Glomerular endothelial cell (primary cell): Measurements from ENCODE around the gene CCL24. TPM values are rescaled to one million over a fixed set of nuclear protein-coding genes. Genes with fewer than 3 reads are reported as not detected.
"Not testable (repeated sequence)": the region's sequence is repeated elsewhere in the genome, so short reads cannot be mapped to it uniquely, and the experiment has no call there.

Experiments
- DNase-seq: peaks from one replicate; pipeline ENCODE4 v3.0.0-alpha.2; 2011; ENCODE audit warnings: low read depth, low spot score; ENCODE audit errors: extremely low read depth
- total RNA-seq: library from RNA; depleted of rRNA; stranded (reverse); fragments of >200 nt; gene quantifications from 2 replicates; pipeline ENCODE4 v1.2.3, GENCODE V29; 2015

Gene CCL24
- total RNA-seq, 1 donor from 2014 or later: not detected

DNA sequence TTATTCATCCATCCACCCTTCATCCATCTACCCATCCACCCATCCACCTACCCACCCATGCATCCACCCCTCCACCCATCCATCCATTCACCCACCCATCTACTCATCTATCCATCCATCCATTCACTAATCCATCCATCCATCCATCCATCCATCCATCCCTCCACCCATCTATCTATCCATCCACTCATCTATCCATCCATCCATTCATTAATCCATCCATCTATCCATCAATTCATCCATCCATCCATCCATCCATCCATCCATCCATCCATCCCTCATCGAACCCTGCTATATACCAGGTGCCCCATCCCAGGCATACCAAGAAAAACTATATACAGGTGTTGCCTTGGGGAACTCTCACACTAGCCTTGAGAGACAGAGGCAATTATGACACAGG lies 7.1 kb upstream of the CCL24 start:
- no peak for DNase-seq

DNA sequence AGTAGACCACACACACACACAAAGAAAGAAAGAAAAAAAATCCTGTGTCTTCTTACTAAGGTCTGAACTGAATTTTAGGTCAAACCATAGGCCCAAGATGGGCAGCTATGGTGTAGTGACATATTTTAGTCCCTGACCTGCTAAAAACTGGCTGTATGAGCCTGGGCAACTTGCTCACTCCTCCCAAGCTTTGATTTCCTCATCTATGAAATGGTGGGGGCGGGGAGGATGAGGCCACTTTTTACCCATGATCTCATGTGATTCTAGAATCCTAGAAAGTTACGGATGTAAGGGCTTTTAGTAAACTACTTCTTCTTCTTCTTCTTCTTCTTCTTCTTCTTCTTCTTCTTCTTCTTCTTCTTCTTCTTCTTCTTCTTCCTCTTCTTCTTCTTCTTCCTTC lies 6.1 kb upstream of the CCL24 start:
- DNase-seq: no peak

DNA sequence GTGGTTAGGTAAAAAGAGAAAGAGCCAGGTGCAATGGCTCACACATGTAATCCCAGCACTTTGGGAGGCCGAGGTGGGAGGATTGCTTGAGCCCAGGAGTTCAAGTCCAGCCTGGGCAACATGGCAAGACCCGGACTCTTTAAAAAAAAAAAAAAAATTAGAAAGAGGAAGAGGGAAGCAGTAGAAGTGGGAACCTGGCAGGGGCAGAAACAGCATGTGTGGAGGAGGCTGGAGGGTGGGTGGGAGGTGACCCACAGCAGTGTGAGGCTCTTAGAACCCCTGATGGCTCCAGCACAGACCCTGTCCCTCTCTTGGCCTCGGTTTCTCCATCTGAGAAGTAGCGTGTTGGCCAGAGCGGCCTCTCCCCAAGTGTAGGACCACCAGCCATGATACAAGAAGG lies 4.9 kb upstream of the CCL24 start:
- no peak for DNase-seq

DNA sequence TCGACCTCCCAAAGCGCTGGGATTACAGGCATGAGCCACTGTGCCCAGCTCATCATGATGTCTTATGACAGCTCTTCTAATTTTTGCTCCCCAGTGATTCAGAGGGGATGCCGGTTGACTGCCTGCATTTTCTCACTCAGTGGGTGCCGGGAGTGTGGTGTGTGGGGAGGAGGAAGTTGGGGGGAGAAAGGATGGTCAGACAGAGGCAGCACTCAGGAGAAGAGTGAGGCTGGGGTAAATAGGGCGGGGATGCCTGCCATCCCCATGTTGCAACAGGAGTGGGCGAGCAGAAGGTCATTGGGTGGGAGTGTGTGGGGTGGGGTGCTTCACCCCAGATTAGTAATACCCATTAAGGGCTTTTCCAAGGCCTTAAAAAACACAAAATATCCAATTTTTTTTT lies 3.5 kb upstream of the CCL24 start:
- no peak for DNase-seq

DNA sequence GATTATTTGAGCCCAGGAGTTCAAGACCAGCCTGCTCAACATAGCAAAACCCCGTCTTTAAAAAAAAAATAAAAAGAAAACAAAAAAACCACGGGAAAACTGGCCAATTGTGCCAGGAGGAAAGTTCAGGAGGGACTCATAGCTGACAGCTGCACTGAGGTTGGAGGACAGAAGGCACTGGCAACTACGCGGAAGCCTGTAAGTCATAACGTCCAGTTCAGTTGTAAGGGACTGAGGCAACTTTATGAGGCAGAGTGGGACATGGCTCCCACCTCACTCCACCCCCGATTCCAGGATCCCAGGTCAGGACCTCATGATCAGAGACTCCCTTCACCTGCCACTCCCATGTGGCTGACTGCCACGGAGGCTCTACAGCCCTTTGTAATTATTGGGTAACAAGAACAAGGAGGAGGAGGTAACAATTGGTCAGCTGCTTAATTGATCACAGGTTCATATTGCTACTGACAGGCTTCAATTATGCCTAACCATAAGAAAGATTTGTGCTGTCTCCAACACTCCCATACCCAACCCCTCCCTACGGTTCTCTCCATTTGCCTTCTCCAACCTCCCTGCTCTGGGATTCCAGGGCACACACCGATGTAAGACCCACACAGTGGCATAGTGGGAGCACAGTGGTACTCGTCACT lies 1.9 kb upstream of the CCL24 start:
- DNase-seq: no peak

DNA sequence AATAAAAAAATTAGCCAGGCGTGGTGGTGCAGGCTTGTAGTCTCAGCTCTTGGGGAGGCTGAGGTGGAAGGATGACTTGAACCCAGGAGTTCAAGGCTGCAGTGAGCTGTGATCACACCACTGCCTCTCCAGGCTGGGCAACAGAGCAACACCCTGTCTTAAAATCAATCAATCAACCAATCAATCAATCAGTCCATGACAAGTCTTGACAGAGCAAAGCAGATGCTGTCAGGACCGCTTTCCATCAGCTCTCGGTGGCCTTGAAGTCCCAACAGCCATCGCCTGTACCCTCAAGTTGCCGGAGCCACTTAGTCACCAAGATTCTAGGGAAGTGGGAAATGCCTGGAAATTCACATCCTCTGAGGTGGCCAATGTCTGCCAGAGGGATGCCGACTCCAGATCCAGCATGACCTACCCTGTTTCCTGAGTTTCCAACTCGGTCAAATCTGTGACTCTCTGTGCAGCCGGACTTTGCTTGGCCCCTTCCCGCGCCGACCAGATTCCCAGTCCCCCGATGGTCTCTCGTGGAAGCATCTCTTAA lies 871 bp upstream of the CCL24 start:
- peak; percentile 14 for DNase-seq

DNA sequence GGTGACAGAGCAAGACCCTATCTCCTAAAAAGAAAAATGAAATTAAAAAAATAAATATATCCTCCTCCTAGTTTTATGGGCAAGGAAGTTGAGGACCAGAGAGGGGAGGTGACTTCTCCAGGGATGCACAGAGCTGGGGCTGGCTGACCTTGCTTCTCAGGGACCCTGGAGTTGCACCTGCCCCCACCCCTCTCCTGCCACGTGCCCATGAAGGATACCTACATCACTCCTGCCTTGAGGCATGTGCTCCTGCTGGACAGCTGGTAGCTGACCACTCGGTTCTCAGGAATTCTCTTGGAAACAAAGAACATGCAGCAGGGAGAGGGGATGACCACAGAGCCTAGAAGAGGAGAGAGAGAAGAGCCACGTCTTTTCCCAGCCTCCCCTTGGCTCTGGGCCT lies 522 bp downstream of the CCL24 start:
- DNase-seq: no peak

DNA sequence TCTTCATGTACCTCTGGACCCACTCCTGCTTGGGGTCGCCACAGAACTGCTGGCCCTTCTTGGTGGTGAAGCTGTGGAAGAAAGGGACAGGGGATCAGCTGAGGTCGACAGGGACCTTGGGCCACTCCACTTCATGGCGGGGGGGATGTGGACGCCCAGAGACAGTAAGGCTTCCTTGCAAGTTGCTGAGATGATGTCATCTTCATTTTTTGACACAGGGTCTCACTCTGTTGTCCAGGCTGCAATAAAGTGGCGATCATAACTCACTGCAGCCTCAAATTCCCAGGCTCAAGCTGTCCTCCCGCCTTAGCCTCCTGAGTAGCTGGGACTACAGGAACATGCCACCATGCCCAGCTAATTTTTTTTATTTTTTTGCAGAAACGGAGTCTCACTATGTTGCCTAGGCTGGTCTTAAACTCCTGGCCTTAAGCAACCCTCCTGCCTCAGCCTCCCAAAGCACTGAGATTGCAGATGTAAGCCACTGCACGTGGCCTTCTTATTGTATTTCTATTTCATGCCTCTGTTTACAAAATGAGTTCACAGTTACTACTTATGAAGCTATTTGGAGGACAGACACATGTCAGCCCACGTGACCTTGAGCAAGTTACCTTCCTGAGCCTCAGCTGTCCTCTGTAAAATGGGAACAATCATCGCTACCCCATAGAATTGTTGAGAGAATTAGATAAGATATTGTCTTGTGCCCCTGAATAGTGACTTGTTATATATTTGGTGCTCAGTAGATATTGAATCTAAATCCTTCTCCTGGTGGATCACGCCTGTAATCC lies 1.5 kb downstream of the CCL24 start:
- DNase-seq: no peak

DNA sequence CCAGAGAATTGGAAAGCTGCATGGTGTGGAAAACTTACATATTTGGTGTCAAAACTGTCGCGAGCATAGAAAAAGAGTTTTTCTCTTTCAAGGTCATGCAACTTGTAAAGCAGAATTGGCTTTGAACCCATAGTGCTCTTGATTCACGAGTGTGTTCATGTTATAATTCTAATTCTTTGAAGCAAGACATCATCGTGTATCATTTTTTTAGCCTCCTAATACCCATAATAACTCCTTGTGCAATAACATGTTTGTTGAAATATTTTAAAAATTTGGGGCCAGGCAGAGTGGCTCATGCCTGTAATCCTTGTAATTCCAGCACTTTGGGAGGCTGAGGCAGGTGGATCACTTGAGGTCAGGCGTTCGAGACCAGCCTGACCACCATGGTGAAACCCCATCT lies 4.2 kb downstream of the CCL24 start:
- no peak for DNase-seq

DNA sequence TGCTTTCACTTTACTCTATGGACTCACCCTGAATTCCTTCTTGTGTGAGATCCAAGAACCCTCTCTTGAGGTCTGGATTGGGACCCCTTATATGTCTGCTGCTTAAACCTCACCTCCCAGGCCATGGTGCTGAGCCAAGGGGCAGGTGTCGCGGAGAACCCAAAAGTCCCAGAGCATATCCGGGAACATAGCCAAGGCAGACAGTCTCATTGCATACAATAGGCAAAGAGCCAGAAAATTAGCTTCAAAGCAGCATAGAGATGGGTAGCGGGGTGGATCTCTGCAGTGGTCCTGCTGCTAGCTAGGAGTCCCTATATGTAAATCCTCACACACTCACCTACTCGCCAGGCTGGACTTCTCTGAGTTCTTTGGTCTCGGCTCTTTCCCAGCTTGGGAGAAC lies 5.5 kb downstream of the CCL24 start:
- DNase-seq: no peak

DNA sequence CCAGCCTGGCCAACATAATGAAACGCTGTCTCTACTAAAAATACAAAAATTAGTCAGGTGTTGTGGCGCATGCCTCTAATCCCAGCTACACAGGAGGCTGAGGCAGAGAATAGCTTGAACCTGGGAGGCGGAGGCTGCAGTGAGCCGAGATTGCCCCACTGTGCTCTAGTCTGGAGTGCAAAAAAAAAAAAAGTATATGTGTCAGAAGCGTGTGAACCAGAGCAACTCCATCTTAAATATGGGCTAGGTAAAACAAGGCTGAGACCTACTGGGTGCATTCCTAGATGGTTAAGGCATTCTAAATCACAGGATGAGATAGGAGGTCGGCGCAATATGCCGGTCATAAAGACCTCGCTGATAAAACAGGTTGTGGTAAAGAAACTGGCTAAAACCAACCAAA lies 6.2 kb downstream of the CCL24 start:
- DNase-seq: no peak

DNA sequence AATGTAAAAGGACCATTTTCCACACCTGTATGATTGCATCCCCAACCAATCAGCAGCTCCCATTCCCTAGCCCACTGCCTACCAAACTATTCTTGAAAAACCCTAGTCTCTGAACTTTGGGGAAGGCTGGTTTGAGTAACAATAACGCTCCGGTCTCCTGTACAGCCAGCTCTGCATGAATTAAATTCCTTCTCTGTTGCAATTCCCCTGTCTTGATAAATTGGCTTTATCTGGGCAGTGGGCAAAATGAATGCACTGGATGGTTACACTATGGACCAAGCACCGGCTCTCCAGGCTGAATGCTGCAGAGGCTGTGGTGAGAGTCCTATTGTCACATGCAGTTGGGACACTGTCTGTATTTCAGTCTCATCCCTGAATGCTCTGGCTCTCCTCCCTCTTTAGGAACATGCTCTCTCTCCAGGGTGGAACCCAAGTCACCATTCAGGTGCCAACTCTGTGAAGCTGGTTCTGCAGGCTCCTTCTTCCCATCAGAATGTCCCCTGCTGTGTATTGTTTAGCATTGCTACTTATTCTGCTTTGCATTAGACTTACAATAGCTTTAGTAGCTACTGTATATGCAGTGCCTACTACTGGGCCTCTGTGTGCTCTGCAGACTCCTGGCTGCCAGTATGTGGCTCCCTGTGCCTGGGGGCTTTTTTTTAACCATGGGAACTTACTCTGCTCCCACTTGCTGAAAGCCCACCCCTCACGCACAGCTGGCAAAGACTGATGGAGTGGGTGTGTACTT lies 6.9 kb downstream of the CCL24 start:
- DNase-seq: no peak

DNA sequence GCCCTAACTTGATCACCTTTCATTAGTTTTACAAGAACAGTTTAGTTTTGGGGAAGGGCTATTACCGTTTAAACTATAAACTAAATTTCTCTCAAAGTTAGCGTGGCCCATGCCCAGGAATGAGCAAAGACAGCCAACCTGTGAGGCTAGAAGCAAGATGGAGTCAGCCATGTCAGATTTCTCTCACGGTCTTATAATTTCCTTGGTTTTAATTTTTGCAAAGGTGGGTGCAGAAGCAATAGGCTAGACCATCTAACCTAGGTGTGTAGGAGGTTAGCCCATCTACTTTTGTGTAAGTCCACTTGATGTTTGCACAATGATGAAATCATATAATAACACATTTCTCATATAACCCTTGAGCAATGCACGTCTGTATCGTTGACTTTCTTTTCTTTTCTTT lies 8.9 kb downstream of the CCL24 start:
- DNase-seq: no peak

DNA sequence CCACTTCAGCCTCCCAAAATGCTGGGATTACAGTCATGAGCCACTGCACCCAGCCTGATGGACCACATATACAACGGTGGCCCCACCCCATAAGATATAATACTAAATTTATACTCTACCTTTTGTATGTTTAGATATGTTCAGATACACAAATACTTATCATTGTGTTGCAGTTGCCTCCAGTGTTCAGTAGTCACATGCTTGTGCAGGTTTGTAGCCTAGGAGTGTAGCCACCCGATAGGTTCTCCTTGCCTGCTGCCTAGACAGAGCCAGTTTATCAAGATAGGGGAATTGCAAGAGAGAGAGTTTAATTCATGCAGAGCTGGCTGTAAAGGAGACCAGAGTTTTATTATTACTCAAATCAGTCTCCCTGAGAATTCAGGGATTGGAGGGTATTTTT lies 9.6 kb downstream of the CCL24 start:
- DNase-seq: no peak

DNA sequence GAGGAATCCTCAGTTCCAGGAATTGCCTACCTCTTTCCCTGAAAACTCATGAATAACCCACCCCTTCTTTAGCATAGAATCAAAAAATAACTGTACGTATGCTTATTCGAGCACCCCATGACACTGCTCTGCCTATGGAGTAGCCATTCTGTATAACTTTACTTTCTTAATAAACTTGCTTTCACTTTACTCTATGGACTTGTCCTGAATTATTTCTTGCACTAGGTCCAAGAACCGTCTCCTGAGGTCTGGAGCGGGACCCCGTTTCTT lies 11.1 kb downstream of the CCL24 start:
- DNase-seq: no peak

DNA sequence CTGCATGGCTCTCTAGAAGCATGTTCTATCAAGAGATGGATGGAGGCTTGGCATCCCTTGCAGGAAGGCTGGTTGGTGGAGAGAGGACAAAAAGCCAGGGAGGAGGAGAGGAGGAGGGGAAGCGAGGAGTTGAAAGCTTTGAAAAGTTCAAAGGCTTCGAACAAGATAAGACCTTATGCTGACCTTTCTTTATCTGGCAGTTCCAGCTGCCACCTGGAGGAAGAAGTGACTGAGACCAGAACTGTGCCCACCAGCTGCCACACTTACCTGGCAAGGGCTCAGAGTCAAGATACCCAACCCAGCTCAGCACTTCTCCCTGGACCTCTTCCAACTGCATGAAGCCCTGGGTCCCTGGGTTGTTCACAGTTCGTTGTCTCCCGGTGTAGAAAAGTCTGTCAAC lies 14.8 kb downstream of the CCL24 start:
- no peak for DNase-seq

DNA sequence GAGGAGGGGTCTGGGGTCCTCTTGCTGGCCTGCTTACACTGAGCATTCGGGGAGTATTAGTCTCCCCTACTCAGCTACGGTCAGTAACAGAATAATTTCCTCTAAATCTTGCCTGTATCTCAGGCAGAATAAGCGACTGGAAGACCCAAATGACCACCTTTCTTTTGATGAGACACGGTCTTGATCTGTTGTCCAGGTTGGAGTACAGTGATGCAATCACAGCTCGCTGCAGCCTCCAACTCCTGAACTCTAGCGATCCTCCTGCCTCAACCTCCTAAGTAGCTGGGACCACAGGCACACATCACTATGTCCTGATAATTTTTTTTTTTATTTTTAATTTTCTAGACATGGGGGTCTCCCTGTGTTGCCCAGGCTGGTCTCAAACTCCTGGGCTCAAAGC lies 17.2 kb downstream of the CCL24 start:
- DNase-seq: no peak

DNA sequence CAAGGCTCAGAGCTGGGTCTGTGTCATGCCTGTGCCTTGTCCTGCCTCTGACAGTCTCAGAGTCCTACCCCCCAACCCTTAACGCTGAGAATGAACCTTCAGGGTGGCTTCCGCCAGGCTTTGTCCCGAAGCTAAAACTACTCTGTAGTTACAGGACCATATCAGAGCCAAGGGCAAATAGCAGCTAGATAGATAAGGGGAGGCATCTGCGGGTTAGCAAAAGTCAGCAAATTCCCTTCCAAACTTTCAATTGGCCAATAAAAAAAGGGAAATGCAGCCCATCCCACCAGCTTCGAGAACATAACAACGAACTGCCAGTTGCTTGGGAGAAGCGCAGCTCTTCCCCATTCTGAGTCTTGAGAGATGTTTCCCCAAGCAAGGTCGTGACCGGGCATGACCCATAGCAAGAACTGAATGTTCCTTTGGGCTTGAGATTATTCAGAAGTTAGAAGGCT lies 17.7 kb downstream of the CCL24 start:
- DNase-seq: no peak

DNA sequence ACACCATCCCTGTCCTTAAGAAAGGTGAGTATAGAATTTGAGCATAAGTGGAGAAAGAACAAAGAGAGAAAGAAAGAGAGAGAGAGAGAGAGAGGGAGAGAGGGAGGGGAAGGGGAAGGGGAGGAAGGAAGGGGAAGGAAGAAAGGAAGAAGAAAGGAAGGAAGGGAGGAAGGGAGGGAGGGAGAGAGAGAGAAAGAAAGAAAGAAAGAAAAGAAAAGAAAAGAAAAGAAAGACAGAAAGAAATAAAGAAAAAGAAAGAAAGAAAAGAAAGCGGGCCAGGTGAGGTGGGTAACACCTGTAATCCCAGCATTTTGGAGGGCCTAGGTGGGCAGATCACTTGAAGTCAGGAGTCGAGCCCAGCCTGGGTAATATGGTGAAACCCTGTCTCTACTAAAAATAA lies 19.9 kb downstream of the CCL24 start:
- DNase-seq: no peak

DNA sequence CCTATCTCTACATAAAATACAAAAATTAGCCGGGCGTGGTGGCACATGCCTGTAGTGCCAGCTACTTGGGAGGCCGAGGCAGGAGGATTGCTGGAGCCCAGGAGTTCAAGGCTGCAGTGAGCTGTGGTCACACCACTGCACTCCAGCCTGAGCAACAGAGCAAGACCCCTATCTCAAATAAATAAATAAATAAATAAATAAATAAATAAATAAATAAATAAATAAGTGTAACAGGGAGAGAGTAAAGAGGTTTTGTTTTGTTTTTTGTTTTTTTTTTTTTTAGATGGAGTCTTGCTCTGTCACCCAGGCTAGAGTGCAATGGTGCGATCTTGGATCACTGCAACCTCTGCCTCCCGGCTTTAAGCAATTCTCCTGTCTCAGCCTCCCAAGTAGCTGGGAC lies 21.0 kb downstream of the CCL24 start:
- not testable (repeated sequence) for DNase-seq

DNA sequence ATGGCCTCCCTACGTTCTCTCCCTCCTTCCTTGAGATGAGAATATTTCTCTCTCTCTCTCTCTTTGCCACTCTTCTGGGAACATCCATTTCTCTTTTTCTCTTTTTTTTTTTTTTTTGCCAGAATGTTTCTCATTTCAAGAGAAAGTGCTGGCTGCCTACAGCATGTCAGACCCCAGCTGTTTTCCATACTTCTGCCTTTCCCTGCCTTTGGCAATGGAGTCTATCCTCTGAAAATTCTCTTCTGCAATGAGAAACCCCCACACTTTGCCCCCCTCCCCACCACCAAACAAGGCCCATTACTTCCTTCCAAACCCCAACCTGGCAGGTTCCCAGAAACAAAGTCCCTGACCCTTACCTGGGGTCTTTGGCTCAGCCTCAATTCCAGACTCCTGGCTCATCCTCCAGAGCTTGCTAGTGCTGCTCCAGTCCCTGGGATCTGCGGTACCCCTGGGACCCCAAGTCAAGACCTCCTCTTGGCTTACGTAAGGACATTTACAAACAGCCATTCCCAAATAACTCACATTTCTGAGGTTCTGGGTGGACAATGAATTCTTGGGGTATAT lies 24.2 kb downstream of the CCL24 start:
- no peak for DNase-seq
